GM21360 (cell line): ENCODE measurements around the gene RUFY4.
"Not testable (repeated sequence)": the region's sequence is repeated elsewhere in the genome, so short reads cannot be mapped to it uniquely, and the experiment has no call there.

Source experiments
- ATAC-seq: cut with Tn5 transposase; IDR thresholded peaks from one replicate; pipeline ENCODE4 v1.9.1; 2021; ENCODE audit warnings: mild to moderate bottlenecking, moderate library complexity; ENCODE audit not compliant: unreplicated experiment

Gene RUFY4

DNA sequence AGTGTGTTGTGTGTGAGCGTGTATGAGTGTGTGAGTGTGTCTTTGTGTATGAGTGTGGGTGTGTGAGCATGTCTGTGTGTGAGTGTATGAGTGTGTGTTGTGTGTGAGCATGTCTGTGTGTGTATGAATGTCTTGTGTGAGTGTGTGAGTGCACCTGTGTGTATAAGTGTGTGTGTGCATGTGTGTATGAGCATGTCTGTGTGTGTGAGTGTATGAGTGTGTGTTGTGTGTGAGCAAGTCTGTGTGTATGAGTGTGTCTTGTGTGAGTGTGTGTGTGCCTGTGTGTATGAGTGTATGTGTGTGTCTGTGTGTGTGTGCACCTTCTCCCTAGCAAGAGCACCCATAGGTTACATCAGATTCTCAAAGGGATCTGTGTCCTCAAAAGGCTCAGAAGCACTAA is 37.8 kb upstream of the RUFY4 start:
- no peak for ATAC-seq

DNA sequence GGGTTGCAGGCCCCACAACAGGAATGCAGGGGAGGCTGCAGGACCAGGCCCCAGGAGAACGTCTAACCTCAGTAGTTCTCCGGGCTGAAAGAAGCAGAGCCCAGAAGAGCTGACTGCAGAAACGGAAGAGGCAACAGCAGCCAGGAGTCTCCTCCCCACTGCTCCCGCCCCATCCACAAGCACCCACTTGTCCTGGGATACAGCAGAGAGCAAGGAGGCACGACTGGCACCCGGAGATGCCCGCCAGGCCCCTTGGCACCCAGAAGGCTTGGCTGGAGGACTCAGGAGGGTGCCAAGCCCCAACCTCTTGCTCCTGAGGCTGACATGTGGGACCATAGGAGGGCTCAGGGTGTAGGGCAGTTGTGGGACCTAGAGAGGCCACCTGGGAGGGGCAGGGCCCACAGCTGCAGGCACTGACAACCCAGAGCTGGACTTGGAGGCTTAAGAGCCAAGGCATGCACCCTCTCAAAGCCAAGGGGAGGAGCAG is 37.2 kb upstream of the RUFY4 start:
- ATAC-seq, result no peak

DNA sequence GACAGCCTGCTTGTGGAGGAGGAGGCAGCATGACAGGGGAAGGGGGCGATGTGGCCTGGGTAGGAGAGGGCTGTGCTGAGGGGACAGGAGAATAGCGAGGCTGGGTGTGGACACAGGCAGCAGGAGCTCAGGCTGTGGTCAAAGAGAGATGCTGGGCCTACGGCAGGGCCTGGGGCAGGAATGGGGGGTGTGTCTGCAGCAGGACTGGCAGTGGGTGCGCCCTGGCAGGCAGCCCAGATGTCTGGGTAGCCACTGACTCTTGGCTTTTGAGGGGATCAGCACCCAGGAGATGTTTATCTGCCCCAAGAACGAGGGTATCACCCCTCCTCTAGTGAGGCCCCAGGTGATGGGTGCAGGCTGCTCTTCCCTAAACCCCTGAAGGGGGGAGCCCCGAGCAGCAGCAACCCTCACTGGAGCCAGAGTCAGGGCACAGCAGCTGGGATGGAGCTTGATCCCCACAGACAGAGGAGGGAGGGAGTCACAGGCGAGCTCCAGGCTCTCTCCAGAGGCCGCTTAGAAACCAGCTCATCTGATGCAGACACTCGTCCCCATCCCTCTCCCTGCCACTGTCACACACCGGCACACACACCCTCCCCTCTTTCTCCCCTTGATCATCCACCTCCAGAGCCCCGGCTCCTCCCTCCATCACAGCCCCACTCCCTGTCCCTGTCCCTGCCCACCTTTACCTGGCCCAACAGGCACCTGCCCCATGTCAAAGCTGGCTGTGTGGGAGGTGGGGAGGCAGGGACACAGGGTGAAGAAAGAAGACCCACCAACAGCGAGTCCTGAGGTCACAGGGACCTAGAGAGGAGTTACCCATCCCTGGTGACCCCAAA is 36.5 kb upstream of the RUFY4 start:
- no peak for ATAC-seq

- no peak for ATAC-seq
Observed at GRCh38 chr2:218033208-218033589, 35.9 kb upstream of the RUFY4 start.

- no peak for ATAC-seq
Observed at GRCh38 chr2:218033590-218034496, 35.2 kb upstream of the RUFY4 start.

DNA sequence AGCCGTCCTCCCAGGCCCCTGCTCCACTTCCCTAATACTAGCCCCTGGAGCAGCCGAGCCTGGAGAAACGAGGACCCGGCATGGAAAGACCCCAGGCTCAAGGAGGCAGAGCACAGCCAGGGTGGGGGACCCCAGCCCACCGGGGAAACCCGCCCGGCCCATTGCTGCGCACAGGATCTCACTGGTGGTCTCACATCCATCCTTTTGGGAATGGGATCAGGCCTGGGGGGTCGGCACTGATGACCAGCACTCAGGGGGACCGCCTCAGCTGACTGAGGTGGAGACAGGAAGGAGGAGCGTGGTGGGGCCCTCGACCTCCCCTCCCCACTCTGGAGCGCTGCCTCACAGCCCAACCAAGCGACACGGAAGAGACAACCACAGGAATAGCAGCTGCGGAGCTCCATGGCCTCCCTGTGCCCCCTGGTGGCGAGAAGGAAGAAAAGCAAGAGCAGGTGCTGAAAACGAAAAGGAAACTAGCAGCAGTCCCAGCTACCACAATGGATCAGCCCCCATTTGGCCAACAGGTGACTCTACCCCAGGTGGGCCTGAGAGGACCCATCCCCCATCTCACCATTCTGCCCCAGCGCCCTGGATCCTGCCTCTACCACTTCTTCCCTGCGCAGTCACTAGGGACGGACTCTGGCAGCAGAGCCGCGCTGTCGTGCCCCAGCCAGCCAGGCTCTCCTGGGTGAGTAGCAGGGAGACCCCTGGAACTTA is 34.4 kb upstream of the RUFY4 start:
- peak; percentile 79 for ATAC-seq

- ATAC-seq, result no peak
Observed at GRCh38 chr2:218035463-218036100, 33.5 kb upstream of the RUFY4 start.

- ATAC-seq, result no peak
Observed at GRCh38 chr2:218036371-218036770, 32.7 kb upstream of the RUFY4 start.

- no peak for ATAC-seq
Observed at GRCh38 chr2:218039171-218039570, 29.9 kb upstream of the RUFY4 start.

GRCh38 chr2:218040883-218041282 is 28.2 kb upstream of the RUFY4 start:
- ATAC-seq, result no peak

DNA sequence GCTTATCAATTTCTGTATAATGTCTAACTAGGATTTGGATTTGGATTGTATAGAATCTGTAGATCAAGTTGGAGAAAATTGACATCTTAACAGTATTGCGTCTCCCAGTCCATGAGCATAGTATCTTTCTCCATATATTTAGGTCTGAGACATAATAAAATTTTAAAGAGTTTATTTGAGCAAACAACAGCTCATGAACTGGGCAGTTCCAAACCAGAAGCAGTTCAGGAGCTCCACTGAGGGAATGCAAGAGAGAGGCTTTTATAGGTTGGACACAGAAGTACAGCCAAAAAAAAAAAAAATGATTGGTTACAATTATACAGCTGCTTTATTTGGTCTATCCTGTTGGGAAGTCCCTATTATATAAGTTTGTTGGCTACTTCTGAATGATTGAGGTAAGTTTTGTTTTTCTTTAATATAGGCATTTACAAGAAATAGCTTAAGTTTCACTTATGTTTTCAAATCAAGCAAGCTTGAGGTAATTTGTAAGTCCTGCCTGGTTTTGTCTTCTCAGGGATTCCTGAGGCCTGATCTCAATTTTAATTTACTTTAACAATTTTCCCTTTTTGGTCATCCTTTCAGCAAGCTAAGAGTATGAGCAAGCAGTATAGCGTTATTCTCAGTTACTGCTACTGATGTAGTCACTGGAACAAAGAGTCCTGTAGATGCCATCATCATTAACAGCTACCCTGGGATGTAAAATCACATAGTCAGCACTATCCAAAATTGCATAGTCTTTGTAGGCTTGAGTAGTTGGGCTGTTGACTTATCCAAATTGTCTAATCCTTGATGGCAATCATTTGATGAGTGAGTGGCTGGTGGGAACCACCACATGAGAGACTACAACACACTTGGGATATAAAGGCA is 27.5 kb upstream of the RUFY4 start:
- no peak for ATAC-seq

- ATAC-seq, result no peak
Observed at GRCh38 chr2:218043100-218043499, 26.0 kb upstream of the RUFY4 start.

- no peak for ATAC-seq
Observed at GRCh38 chr2:218043701-218044109, 25.3 kb upstream of the RUFY4 start.

- ATAC-seq, result not testable (repeated sequence)
Observed at GRCh38 chr2:218044599-218044998, 24.5 kb upstream of the RUFY4 start.

DNA sequence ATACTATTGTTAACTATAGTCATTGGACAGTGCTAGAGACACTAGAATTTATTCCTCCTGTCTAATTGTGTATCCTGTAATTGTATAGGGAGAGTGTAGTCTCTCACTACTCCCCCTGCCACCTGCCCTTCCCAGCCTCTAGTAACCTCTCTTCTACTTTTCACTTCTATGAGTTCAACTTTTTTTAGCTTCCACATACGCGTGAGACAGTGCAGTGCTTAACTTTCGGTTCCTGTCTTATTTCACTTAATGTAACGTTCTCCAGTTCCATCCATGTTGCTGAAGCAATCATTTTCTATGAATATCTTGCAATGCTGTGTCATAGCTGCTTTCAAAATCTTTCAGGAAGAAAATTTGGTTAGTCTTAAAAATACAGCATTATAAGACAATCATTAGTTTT is 22.8 kb upstream of the RUFY4 start:
- ATAC-seq, result peak; percentile 90

DNA sequence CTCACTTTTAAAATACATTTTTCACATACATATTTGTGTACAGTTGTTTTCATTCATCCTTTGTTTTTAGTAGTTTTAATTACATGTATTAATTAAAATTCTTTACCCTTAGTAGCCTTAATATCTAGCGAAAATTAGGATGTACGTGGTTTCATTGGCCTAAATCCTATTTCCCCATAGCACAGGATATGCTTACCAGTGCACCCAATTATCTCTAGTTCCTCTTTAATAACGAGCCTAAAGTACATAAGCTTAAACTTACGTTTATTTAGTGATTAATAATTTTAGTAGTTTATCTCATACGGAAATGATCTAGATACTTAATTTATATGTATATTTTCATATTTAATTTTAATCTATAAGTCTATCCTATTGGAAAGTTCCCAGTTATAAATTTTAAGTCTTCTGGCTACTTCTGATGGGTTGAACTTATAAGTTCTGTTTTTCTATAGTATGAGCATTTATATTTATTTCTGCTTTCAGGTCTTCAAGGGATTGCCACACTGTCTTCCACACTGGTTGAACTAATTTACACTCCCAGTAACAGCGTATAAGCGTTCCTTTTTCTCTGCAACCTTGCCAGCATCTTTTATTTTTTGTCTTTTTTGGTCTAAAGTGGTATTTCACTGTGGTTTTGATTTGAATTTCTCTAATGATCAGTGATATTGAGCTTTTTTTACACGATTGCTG is 21.4 kb upstream of the RUFY4 start:
- ATAC-seq, result no peak

DNA sequence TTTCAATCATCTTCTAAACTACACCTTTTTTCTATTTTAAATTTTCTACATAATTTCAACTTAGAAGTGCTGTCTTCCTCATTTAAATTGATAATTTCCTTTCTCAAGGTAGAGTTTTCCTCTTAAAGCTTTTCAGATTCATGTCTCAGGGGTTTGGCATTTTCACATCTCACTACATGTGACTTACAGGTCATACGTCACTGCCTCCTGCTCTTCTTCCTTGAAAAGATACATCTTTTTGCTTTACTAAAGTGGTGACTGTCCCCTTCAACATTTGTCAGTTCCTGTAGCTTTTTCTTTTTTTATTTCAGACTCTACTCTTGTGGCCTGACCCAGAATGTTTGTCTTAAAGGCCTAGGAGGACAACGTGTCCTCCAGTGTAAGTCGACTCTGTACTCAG is 17.1 kb upstream of the RUFY4 start:
- ATAC-seq, result no peak

DNA sequence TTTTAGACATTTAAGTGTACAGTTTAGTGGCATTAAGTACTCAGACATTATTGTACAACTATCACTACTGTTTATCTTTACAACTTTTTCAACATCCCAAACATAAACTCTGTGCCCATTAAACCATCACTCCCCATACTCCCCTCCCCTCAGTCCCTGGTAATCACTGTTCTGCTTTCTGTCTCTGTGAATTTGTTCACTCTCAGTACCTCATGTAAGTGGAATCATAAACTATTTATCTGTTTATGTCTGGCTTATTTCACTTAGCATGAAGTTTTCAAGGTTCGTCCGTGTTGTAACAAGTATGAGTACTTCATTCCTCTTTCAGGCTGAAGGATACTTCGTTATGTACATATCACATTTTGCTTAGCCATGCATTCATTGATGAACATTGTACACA is 9.8 kb upstream of the RUFY4 start:
- ATAC-seq, result no peak

DNA sequence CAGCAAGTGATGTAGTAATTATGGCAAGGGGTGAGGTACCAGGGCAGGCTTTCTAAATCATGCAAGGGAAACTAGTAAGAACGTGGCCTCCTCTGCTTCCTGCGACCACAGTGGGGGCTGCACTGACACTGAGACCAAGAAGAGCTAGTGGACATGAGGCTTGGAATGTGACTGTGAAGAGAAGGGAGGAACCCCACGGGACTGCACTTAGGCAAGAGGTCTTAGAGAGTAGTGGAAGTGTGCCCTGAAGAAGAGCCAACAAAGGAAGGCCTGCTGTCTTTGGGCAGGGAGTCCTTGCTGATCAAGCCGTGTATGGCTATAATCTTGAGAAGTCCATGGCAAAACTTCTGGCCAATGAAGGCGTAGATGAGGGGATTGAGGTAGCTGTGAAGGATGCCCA is 8.9 kb upstream of the RUFY4 start:
- no peak for ATAC-seq
